IMR-90 (cell line): ENCODE measurements around the gene BLOC1S5. TPM values are rescaled to one million over a fixed set of nuclear protein-coding genes. Genes with fewer than 3 reads are reported as not detected.
"Not testable (repeated sequence)": the region's sequence is repeated elsewhere in the genome, so short reads cannot be mapped to it uniquely, and the experiment has no call there.

Experiments
- ATAC-seq: fragments of 200-7000 bp; cut with Tn5 transposase; 2 replicates; pipeline ENCODE4 v1.9.1; 2020; ENCODE audit warnings: low read depth, mild to moderate bottlenecking, moderate library complexity
- BruUV-seq: library from RNA; stranded (reverse); fragments of 400-500 nt; replicated peaks from 2 replicates; lab custom pipeline; 2021; lab: Mats Ljungman, UMichigan
- CTCF ChIA-PET: fragments of 300-600 bp; formaldehyde crosslinking; extraction: SDS; loops from one replicate; lab custom pipeline; 2021; ENCODE audit warnings: antibody characterized with exemption; lab: Yijun Ruan, JAX
- POLR2A ChIA-PET: fragments of 300-600 bp; sonication (Branson Sonifier 250); formaldehyde crosslinking; loops from one replicate; lab custom pipeline; 2022; ENCODE audit warnings: antibody characterized with exemption; ENCODE audit not compliant: unreplicated experiment; lab: Charles Lee
- DNase-seq: peaks from one replicate; pipeline ENCODE4 v3.0.0; 2013
- H2AFZ ChIP-seq: replicated peaks from 2 replicates; pipeline ENCODE3; 2013; ENCODE audit warnings: low read length, mild to moderate bottlenecking; ENCODE audit not compliant: poor library complexity
- H2AK5ac ChIP-seq: 2 replicates; pipeline ENCODE4 v1.6.1; 2013; ENCODE audit warnings: low read depth, low read length, inconsistent platforms
- H2AK9ac ChIP-seq: replicated peaks from 2 replicates; pipeline ENCODE3; 2013; ENCODE audit warnings: mild to moderate bottlenecking, low read depth, low read length, moderate library complexity; ENCODE audit not compliant: poor library complexity
- H2BK120ac ChIP-seq: 2 replicates; pipeline ENCODE4 v1.6.1; 2013; ENCODE audit warnings: low read depth, low read length, inconsistent platforms
- H2BK15ac ChIP-seq: 3 replicates; pipeline ENCODE4 v1.6.1; 2013; ENCODE audit warnings: low read depth, low read length, inconsistent platforms
- H2BK20ac ChIP-seq: 2 replicates; pipeline ENCODE4 v1.6.1; 2013; ENCODE audit warnings: low read depth, mild to moderate bottlenecking, inconsistent platforms, low read length, moderate library complexity
- H2BK5ac ChIP-seq: 2 replicates; pipeline ENCODE4 v1.6.1; 2013; ENCODE audit warnings: mild to moderate bottlenecking, low read depth, low read length, inconsistent platforms; ENCODE audit not compliant: poor library complexity, severe bottlenecking
- H3K14ac ChIP-seq: replicated peaks from 2 replicates; pipeline ENCODE4 v1.6.1; 2013; ENCODE audit warnings: low read depth, low read length, inconsistent platforms
- H3K18ac ChIP-seq: 2 replicates; pipeline ENCODE4 v1.6.1; 2013; ENCODE audit warnings: low read depth, low read length, control low read depth
- H3K23ac ChIP-seq: 2 replicates; pipeline ENCODE4 v1.6.1; 2013; ENCODE audit warnings: low read depth, low read length, inconsistent platforms
- H3K27ac ChIP-seq: 2 replicates; pipeline ENCODE4 v1.5.1; 2013; ENCODE audit warnings: mild to moderate bottlenecking, control low read depth, low read length; ENCODE audit not compliant: insufficient read depth
- H3K27me3 ChIP-seq: 2 replicates; pipeline ENCODE4 v1.6.1; 2013; ENCODE audit warnings: low read length; ENCODE audit not compliant: control insufficient read depth, insufficient read depth
- H3K36me3 ChIP-seq: 2 replicates; pipeline ENCODE4 v1.6.1; 2013; ENCODE audit warnings: low read length, mixed read lengths; ENCODE audit not compliant: control insufficient read depth, insufficient read depth
- H3K4ac ChIP-seq: 2 replicates; pipeline ENCODE4 v1.6.1; 2013; ENCODE audit warnings: low read depth, low read length, inconsistent platforms
- H3K4me1 ChIP-seq: 2 replicates; pipeline ENCODE4 v1.6.1; 2013; ENCODE audit warnings: low read length, mixed read lengths; ENCODE audit not compliant: control insufficient read depth, insufficient read depth
- H3K4me2 ChIP-seq: 2 replicates; pipeline ENCODE4 v1.6.1; 2013; ENCODE audit warnings: low read depth, mild to moderate bottlenecking, control low read depth, low read length, moderate library complexity
- H3K4me3 ChIP-seq: 2 replicates; pipeline ENCODE4 v1.5.1; 2013; ENCODE audit warnings: low read depth, mild to moderate bottlenecking, control low read depth, low read length, moderate library complexity; ENCODE audit not compliant: insufficient read depth
- H3K56ac ChIP-seq: 2 replicates; pipeline ENCODE4 v1.6.1; 2013; ENCODE audit warnings: low read length, inconsistent platforms; ENCODE audit not compliant: insufficient read depth; ENCODE audit errors: extremely low read depth
- H3K79me1 ChIP-seq, 2 experiments: 2 replicates each; pipeline ENCODE4 v1.6.1; 2013; ENCODE audit warnings: low read length in 2 of 2, inconsistent platforms in 1 of 2, low read depth in 1 of 2
- H3K9ac ChIP-seq: 2 replicates; pipeline ENCODE4 v1.6.1; 2013; ENCODE audit warnings: low read depth, low read length, control low read depth
- H3K9me1 ChIP-seq: 2 replicates; pipeline ENCODE4 v1.6.1; 2013; ENCODE audit warnings: low read length, inconsistent platforms; ENCODE audit not compliant: insufficient read depth
- H3K9me3 ChIP-seq: 2 replicates; pipeline ENCODE4 v1.6.1; 2013; ENCODE audit warnings: low read length; ENCODE audit not compliant: control insufficient read depth, insufficient read depth
- H4K20me1 ChIP-seq: 2 replicates; pipeline ENCODE4 v1.6.1; 2013; ENCODE audit warnings: low read length, inconsistent platforms; ENCODE audit not compliant: insufficient read depth
- H4K5ac ChIP-seq: 2 replicates; pipeline ENCODE4 v1.6.1; 2013; ENCODE audit warnings: mild to moderate bottlenecking, low read depth, low read length, control low read depth
- H4K8ac ChIP-seq, 2 experiments: 2 replicates each; pipeline ENCODE4 v1.6.1; 2013; ENCODE audit warnings: low read depth in 2 of 2, low read length in 2 of 2, control low read depth in 1 of 2, inconsistent platforms in 1 of 2
- H4K91ac ChIP-seq: 2 replicates; pipeline ENCODE4 v1.6.1; 2013; ENCODE audit warnings: low read depth, low read length, inconsistent platforms; ENCODE audit not compliant: insufficient read depth
- CEBPB ChIP-seq: IDR thresholded peaks from 2 replicates; pipeline ENCODE4 v1.6.1; 2012; ENCODE audit warnings: low read depth, low read length, improper control_type of control experiment
- FOS ChIP-seq: fragments of 150-350 bp; IDR thresholded peaks from 2 replicates; pipeline ENCODE4 v1.6.1; 2016; ENCODE audit warnings: low read depth, low read length
- MAZ ChIP-seq: IDR thresholded peaks from 2 replicates; pipeline ENCODE4 v1.6.1; 2012; ENCODE audit warnings: low read depth, mild to moderate bottlenecking, low read length, improper control_type of control experiment, moderate library complexity, borderline replicate concordance
- MXI1 ChIP-seq: IDR thresholded peaks from 2 replicates; pipeline ENCODE4 v1.6.1; 2012; ENCODE audit warnings: low read depth, mild to moderate bottlenecking, low read length, moderate library complexity, borderline replicate concordance
- NFE2L2 ChIP-seq: fragments of 150-350 bp; IDR thresholded peaks from 2 replicates; pipeline ENCODE4 v1.6.1; 2016; ENCODE audit warnings: low read depth, mild to moderate bottlenecking, low read length
- RCOR1 ChIP-seq: IDR thresholded peaks from 2 replicates; pipeline ENCODE4 v1.6.1; 2012; ENCODE audit warnings: mild to moderate bottlenecking, low read length, improper control_type of control experiment; ENCODE audit not compliant: insufficient replicate concordance
- SMC3 ChIP-seq: fragments of 150-350 bp; IDR thresholded peaks from 2 replicates; pipeline ENCODE4 v1.6.1; 2016; ENCODE audit warnings: low read depth, mild to moderate bottlenecking, antibody characterized with exemption, low read length, moderate library complexity
- WGBS, 2 experiments: methylation state at CpG; one replicate each; pipeline versions ENCODE4 v1.1.5 to v1.1.7; 2013; ENCODE audit warnings: missing lambda C conversion rate in 2 of 2; ENCODE audit not compliant: insufficient read length in 1 of 2; ENCODE audit errors: extremely low coverage in 2 of 2; 5-methylcytosine and 5-hydroxymethylcytosine counted together
- dilution Hi-C: fragments of 300-500 bp; cut with HindIII; formaldehyde crosslinking; loops from one replicate; pipeline ENCODE4 v1.14.3; 2018; ENCODE audit warnings: low sequenced_read_pairs; ENCODE audit not compliant: unreplicated experiment
- in situ Hi-C: fragments of 300-500 bp; cut with MboI; formaldehyde crosslinking; loops from 3 replicates; pipeline ENCODE4 v1.14.3; 2019; ENCODE audit warnings: low sequenced_read_pairs, inconsistent platforms, mixed read lengths
- intact Hi-C: fragments of 100-400 bp; cut with micrococcal nuclease; formaldehyde crosslinking; loops from 2 replicates; pipeline ENCODE4 v1.10.0; 2022
- polyA plus RNA-seq, 3 experiments: library from polyadenylated mRNA; depleted of rRNA; stranded (reverse); fragments of >200 nt; gene quantifications; 2 replicates each; pipeline ENCODE4 v1.2.3, GENCODE V29; 2012; ENCODE audit warnings: low replicate concordance in 1 of 3
- total RNA-seq: library from RNA; depleted of rRNA; stranded (reverse); fragments of >200 nt; gene quantifications from 2 replicates; pipeline ENCODE4 v1.2.3, GENCODE V29; 2012
- TF ChIP-seq, protein P1 (sequence below): fragments of 150-350 bp; IDR thresholded peaks from 2 replicates; pipeline ENCODE4 v1.6.1; 2016; ENCODE audit warnings: low read depth, mild to moderate bottlenecking, low read length, moderate library complexity, borderline replicate concordance
- TF ChIP-seq, protein P2 (sequence below): fragments of 150-350 bp; IDR thresholded peaks from 2 replicates; pipeline ENCODE4 v1.6.1; 2017; ENCODE audit warnings: mild to moderate bottlenecking, antibody characterized with exemption, low read length, low read depth

Gene BLOC1S5
- total and polyA plus RNA-seq, 2 of the 4 experiments (the other 2 are of a cell fraction): 4.8 to 17.2 TPM

DNA sequence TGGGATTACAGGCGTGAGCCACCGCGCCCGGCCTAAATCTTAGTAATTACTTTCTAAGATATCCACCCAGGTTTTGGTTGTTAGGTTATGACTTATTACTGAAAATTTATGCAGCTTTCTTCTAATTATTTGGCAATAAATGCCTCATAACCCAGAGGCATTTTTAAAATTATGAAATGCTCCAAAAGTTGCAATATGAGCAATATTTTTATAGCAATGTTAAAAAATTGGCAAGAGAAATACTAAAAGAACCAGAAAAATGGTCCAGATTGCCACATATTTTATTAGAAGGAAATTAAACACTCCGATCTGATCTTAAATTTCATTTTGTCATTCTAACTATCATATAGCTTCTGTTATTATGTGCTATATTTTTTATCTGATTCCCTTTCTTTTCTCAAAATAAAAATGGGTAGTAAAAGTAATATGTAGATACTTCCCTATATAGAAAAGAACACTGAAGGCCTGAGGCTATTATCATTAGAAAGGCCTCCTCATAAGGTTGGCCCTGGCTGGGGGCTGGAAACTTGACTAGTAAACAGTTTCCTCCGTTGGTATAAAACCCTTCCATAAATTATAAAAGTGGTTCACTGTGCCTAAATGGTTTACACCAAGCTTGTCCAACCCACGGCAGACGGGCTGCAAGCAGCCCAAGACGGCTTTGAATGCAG lies 22.1 kb downstream of the BLOC1S5 start:
- intact Hi-C loops: no loop called here
- dilution Hi-C loops: no loop called here
- CTCF ChIA-PET: no interaction called here

DNA sequence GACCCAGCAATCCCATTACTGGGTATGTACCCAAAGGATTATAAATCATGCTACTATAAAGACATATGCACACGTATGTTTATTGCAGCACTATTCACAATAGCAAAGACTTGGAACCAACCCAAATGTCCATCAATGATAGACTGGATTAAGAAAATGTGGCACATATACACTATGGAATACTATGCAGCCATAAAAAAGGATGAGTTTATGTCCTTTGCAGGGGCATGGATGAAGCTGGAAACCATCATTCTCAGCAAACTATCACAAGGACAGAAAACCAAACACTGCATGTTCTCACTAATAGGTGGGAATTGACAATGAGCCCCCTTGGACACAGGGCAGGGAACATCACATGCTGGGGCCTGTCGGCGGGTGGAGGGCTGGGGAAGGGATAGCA lies 30.1 kb downstream of the BLOC1S5 start:
- H2AFZ ChIP-seq, DNase-seq, H3K56ac ChIP-seq, H2BK120ac ChIP-seq, in situ Hi-C loops, CTCF ChIA-PET, H2BK15ac ChIP-seq, H3K23ac ChIP-seq, H2AK9ac ChIP-seq, H2AK5ac ChIP-seq, dilution Hi-C loops, H3K79me1 ChIP-seq, H4K20me1 ChIP-seq, H3K36me3 ChIP-seq, H3K4me1 ChIP-seq, H3K4me2 ChIP-seq, H3K9me1 ChIP-seq, H3K4ac ChIP-seq, H3K27me3 ChIP-seq, H3K9me3 ChIP-seq, H4K5ac ChIP-seq, intact Hi-C loops, H4K8ac ChIP-seq, H3K9ac ChIP-seq, H3K14ac ChIP-seq, H2BK5ac ChIP-seq, ATAC-seq, H3K27ac ChIP-seq, POLR2A ChIA-PET, H4K91ac ChIP-seq, H3K18ac ChIP-seq, BruUV-seq, H2BK20ac ChIP-seq, H3K4me3 ChIP-seq: not testable (repeated sequence)
- WGBS, 2 experiments: no CpG with 5 or more reads among the region's 3 CpGs

More for the DNA sequence above, 22.1 kb downstream of the BLOC1S5 start:
- no peak overlapping the region for H4K5ac ChIP-seq
- no TSS peak for BruUV-seq
- H3K79me1 ChIP-seq: no peaks in the 10 kb centered on the region
- POLR2A ChIA-PET: no interaction called here
- H4K8ac ChIP-seq: no peak overlapping the region
- no peak overlapping the region for H2AFZ ChIP-seq
- no peak overlapping the region for H2BK5ac ChIP-seq
- no peak overlapping the region for H2BK20ac ChIP-seq
- H3K4me3 ChIP-seq: no peak overlapping the region
- no peak overlapping the region for H3K56ac ChIP-seq
- no peak overlapping the region for H3K14ac ChIP-seq
- no peaks in the 10 kb centered on the region for H3K9me1 ChIP-seq
- no peak overlapping the region for H3K23ac ChIP-seq
- no peak overlapping the region for H2AK9ac ChIP-seq
- ATAC-seq (no peak), DNase-seq (no peak)
- no peaks in the 10 kb centered on the region for H3K9me3 ChIP-seq
- H3K36me3 ChIP-seq: peaks cover 3% of the 10 kb centered on the region; the same call in 1 of the 2 replicates
- no peak overlapping the region for H3K27ac ChIP-seq
- no peak overlapping the region for H3K9ac ChIP-seq
- no CpG with 5 or more reads among the region's 9 CpGs for WGBS, 2 experiments
- H2BK15ac ChIP-seq: no peak overlapping the region
- no peak overlapping the region for H2AK5ac ChIP-seq
- no peak overlapping the region for H3K4me2 ChIP-seq
- H3K27me3 ChIP-seq: no peaks in the 10 kb centered on the region
- no peaks in the 10 kb centered on the region for H4K20me1 ChIP-seq
- in situ Hi-C loops: no loop called here
- H3K4me1 ChIP-seq: no peaks in the 10 kb centered on the region
- no peak overlapping the region for H3K18ac ChIP-seq
- H4K91ac ChIP-seq: no peak overlapping the region
- TF ChIP-seq SMC3 (no peak), RCOR1 (no peak), NFE2L2 (no peak), FOS (no peak), CEBPB (no peak), MAZ (no peak), MXI1 (no peak)
- TF ChIP-seq, protein P1, sequence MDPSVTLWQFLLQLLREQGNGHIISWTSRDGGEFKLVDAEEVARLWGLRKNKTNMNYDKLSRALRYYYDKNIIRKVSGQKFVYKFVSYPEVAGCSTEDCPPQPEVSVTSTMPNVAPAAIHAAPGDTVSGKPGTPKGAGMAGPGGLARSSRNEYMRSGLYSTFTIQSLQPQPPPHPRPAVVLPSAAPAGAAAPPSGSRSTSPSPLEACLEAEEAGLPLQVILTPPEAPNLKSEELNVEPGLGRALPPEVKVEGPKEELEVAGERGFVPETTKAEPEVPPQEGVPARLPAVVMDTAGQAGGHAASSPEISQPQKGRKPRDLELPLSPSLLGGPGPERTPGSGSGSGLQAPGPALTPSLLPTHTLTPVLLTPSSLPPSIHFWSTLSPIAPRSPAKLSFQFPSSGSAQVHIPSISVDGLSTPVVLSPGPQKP: no peak
- TF ChIP-seq, protein P2, sequence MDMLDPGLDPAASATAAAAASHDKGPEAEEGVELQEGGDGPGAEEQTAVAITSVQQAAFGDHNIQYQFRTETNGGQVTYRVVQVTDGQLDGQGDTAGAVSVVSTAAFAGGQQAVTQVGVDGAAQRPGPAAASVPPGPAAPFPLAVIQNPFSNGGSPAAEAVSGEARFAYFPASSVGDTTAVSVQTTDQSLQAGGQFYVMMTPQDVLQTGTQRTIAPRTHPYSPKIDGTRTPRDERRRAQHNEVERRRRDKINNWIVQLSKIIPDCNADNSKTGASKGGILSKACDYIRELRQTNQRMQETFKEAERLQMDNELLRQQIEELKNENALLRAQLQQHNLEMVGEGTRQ: no peak
- no peak overlapping the region for H3K4ac ChIP-seq
- H2BK120ac ChIP-seq: no peak overlapping the region
